HG03097 (cell line): ENCODE measurements around the gene GPHN.

Experiments
- ATAC-seq: cut with Tn5 transposase; IDR thresholded peaks from one replicate; pipeline ENCODE4 v1.9.1; 2021; ENCODE audit not compliant: unreplicated experiment, low FRiP score

The GPHN gene

GRCh38 chr14:67188326-67188725 lies 680.4 kb downstream of the GPHN start:
- ATAC-seq, result no peak

- no peak for ATAC-seq
These were observed 683.9 kb downstream of the GPHN start for GRCh38 chr14:67191768-67192290.

DNA sequence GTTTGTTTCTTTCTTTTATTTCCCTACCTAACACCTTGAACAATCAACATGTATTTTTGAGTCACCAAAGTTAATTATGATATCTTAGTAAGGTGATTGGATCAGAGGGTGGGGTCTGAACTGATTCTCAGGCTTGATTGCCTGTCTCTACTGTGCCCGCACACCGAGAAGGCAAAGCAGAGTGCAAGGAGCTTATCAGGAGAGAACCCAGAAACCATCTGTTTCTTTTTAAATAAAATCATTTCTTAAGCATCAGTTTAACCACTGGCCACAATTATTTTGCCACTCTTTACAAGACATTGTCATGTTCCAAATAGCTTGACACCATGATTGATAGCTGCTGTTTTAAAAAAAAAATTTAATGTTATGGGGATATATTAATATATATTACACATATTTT lies 684.4 kb downstream of the GPHN start:
- no peak for ATAC-seq

DNA sequence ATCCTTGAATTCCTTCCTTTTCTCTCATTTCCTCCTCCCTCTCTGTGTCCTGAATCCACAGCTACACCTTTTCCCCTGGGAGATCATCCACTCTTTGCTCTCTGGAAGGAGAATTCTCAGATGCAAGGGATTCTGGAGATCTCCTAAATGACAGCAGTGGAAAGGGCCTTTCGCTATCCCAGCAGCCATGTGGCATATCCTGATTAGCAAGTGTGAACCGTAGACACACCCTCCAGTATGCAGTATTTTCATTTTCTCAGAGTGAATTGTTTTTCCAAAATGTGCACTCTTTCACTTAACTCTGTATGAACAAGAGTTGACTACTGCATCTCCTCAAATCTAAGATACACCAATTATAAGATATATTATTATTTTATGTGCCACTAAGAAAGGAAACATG lies 687.3 kb downstream of the GPHN start:
- no peak for ATAC-seq

GRCh38 chr14:67199016-67199415 lies 691.1 kb downstream of the GPHN start:
- ATAC-seq, result no peak

DNA sequence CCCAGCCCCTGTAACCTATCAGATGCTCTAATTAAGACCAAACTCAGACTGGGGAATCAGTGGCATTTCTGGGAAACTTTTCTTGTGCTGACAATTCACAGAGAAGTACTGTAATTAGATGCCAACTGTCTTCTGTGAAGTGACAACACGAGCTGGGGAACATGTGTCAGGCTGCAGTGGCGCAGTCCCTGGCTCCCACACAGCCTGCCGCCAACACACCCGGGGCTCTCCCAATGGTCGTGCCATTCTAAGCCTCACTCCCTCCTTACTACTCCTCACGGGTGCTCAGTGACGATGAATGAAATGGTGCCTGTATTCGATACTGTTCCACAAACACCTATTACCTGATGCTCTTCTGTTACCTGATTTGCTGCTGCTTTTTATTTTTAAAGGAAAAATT lies 699.9 kb downstream of the GPHN start:
- ATAC-seq, result no peak

- ATAC-seq, result no peak
These were observed 710.2 kb downstream of the GPHN start for GRCh38 chr14:67218126-67218525.

DNA sequence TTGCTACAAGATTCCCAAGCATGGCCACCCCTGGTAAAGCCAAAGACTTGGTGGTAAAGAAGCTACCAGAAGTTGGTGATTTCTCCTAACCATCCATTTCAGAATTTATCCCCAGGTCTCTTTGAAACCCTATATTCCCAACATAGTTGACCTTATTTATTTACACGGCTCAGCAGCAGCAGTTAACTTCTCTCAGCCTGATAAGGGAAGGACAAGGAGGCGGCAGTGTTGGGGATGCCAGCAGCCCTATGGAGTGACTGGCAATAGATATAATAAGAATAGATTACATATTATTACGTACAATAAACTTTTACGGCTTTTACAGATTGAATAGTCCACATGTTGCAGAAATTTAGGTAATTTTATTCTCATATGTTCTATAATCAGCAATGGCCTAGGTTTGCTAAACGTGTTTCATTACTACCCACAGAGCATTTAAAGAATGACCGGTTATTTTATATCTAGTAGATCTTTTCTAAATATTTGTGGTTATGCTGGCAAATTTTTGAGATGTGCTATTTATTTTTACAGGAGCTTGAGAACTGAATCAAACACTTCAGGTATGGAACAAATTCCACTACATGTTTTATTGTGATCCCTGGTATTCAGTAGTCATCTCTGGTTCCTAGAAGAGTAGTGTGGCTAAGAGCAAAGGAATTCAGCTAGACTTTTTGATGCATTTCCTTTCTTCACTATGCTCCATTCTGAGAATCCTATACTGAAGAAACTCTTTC lies 713.5 kb downstream of the GPHN start:
- no peak for ATAC-seq

- no peak for ATAC-seq
These were observed 714.0 kb downstream of the GPHN start for GRCh38 chr14:67221982-67222328.

- ATAC-seq, result no peak
These were observed 717.6 kb downstream of the GPHN start for GRCh38 chr14:67225523-67225922.

DNA sequence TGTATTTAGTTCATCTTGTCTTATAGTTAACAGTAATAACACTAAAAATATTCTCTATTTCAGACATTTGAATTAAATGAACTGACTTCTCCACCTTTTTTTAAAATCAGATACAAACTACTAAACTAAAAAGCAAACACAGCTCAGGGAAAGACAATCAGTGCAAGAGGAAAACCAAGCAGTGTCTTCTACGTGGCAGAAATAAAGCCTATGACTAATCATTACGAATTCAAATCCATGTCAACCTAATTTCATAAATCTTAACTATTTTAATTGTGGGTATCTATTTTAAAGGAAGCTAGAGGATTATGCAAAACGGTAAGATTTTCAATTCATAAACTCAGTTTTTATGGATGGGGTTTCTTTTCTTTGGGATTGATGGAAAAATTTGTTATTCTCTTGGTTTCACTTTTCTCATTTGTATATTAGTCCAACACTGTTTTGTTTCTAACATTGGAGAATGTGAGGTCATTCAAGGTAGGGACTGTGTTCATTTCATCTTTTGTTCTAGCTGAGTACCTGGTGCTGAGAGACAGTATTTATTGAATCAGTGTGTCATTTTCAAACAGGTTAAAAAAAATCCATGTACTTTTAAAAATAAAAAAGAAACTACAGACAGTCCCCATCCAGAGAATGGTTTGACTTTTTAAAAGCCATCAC lies 720.5 kb downstream of the GPHN start:
- ATAC-seq, result no peak
